HG02571 (cell line): ENCODE measurements around the gene SRP72.
A peak's percentile ranks its signal among the peaks of the same experiment; 100 is the strongest.
"Not testable (repeated sequence)": the region's sequence is repeated elsewhere in the genome, so short reads cannot be mapped to it uniquely, and the experiment has no call there.

Experiments
- ATAC-seq: cut with Tn5 transposase; IDR thresholded peaks from one replicate; pipeline ENCODE4 v1.9.1; 2021; ENCODE audit warnings: mild to moderate bottlenecking, moderate library complexity; ENCODE audit not compliant: unreplicated experiment

Gene SRP72

GRCh38 chr4:56467284-56468096 lies at the start of gene SRP72:
Gene SRP72 (plus strand): TSS chr4:56467617. CDS start chr4:56467636, 19 bp downstream.
- ATAC-seq, result peak; percentile 93

GRCh38 chr4:56424176-56424575 lies 43.2 kb upstream of the SRP72 start:
- ATAC-seq, result no peak

GRCh38 chr4:56424697-56425514 lies 42.5 kb upstream of the SRP72 start:
- ATAC-seq, result no peak

- ATAC-seq, result no peak
Observed at GRCh38 chr4:56425518-56425917, 41.9 kb upstream of the SRP72 start.

GRCh38 chr4:56426273-56426672 lies 41.1 kb upstream of the SRP72 start:
- peak; percentile 85 for ATAC-seq

- ATAC-seq, result no peak
Observed at GRCh38 chr4:56427179-56427578, 40.2 kb upstream of the SRP72 start.

GRCh38 chr4:56430203-56430602 lies 37.2 kb upstream of the SRP72 start:
- ATAC-seq, result no peak

GRCh38 chr4:56433280-56433679 lies 34.1 kb upstream of the SRP72 start:
- ATAC-seq, result no peak

- peak; percentile 18 for ATAC-seq
Observed at GRCh38 chr4:56434599-56435139, 32.7 kb upstream of the SRP72 start.

- ATAC-seq, result peak; percentile 80
Observed at GRCh38 chr4:56435140-56435926, 32.1 kb upstream of the SRP72 start, which contains the start of gene PPAT. Gene PPAT (minus strand): TSS chr4:56435615. CDS start chr4:56435477, 138 bp downstream.

GRCh38 chr4:56438766-56439165 lies 28.7 kb upstream of the SRP72 start:
- no peak for ATAC-seq

GRCh38 chr4:56440983-56441382 lies 26.4 kb upstream of the SRP72 start:
- ATAC-seq, result no peak

GRCh38 chr4:56444719-56445118 lies 22.7 kb upstream of the SRP72 start:
- ATAC-seq, result no peak

GRCh38 chr4:56445699-56446098 lies 21.7 kb upstream of the SRP72 start:
- no peak for ATAC-seq

- no peak for ATAC-seq
Observed at GRCh38 chr4:56448301-56448700, 19.1 kb upstream of the SRP72 start.

- not testable (repeated sequence) for ATAC-seq
Observed at GRCh38 chr4:56449475-56449874, 17.9 kb upstream of the SRP72 start.

GRCh38 chr4:56450342-56450741 lies 17.1 kb upstream of the SRP72 start:
- ATAC-seq, result no peak

GRCh38 chr4:56460085-56460484 lies 7.3 kb upstream of the SRP72 start:
- ATAC-seq, result no peak

GRCh38 chr4:56462157-56462556 lies 5.3 kb upstream of the SRP72 start:
- ATAC-seq, result no peak

GRCh38 chr4:56463711-56464110 lies 3.7 kb upstream of the SRP72 start:
- no peak for ATAC-seq

GRCh38 chr4:56464581-56464980 lies 2.8 kb upstream of the SRP72 start:
- ATAC-seq, result no peak
